ENCODE measurements around the gene WDR93. TPM values are rescaled to one million over a fixed set of nuclear protein-coding genes. Genes with fewer than 3 reads are reported as not detected.

Gene WDR93
- total RNA-seq, 4 donors from 2014 or later: not detected

GRCh38 chr15:89776274-89777072, 85.9 kb downstream of the WDR93 start, which contains the start of gene MESP2:
MESP2 (plus strand) TSS chr15:89776332; CDS start chr15:89776358, 26 bp downstream.
- DNase-seq: peak; percentile 88
- H3K27ac ChIP-seq: peak within 1 kb of the TSS; percentile 53 to 62 (median 59)
- no peaks in the 10 kb centered on the region for H3K27me3 ChIP-seq
- WGBS, 2 donors (ENCODE audit: low coverage in 1 of 2): 39% methylated on average over 37 of the region's 82 CpGs; no CpG with 5 or more reads in 1 of the 2 donors
- intact Hi-C loops (cut with DNase I; ENCODE audit: low total_unique reads) (no loop called here), in situ Hi-C loops (cut with MboI; ENCODE audit: low pct_ligation_motif_present in 1 of 4, low pct_unique_long_range_greater_than_20kb in 1 of 4, low sequenced_read_pairs in 3 of 4) (no loop called here)
- peak within 1 kb of the TSS; percentile 5 to 37 (median 26) for H3K4me3 ChIP-seq
- H3K4me1 ChIP-seq: peaks cover 22 to 35% (median 27%) of the 10 kb centered on the region in 4 donors
- H3K36me3 ChIP-seq: no peaks in the 10 kb centered on the region
- H3K9me3 ChIP-seq: no peaks in the 10 kb centered on the region
- peak; percentile 34 for TF ChIP-seq POLR2A (IDR thresholded peaks at IDR 0.05)
- no peak for TF ChIP-seq EP300 (IDR thresholded peaks at IDR 0.05; ENCODE audit: low read depth)
- TF ChIP-seq POLR2AphosphoS5 (IDR thresholded peaks at IDR 0.05): peak in 1 of 3 donors; percentile 47
- TF ChIP-seq CTCF (IDR thresholded peaks at IDR 0.05): peak; percentile 27 to 58 (median 41)

GRCh38 chr15:89777073-89777751, 86.6 kb downstream of the WDR93 start:
- WGBS, 2 donors (ENCODE audit: low coverage in 1 of 2): 77 to 83% methylated on average over 6 to 25 of the region's 25 CpGs
- DNase-seq: no peak
- in situ Hi-C loops (cut with MboI; ENCODE audit: low pct_ligation_motif_present in 1 of 4, low pct_unique_long_range_greater_than_20kb in 1 of 4, low sequenced_read_pairs in 3 of 4) (no loop called here), intact Hi-C loops (cut with DNase I; ENCODE audit: low total_unique reads) (no loop called here)
- no peaks in the 10 kb centered on the region for H3K36me3 ChIP-seq
- peak overlapping the region in 2 of 4 donors; percentile 53 to 61 for H3K27ac ChIP-seq
- peak overlapping the region in 2 of 4 donors; percentile 37 for H3K4me3 ChIP-seq
- H3K9me3 ChIP-seq: no peaks in the 10 kb centered on the region
- TF ChIP-seq CTCF (IDR thresholded peaks at IDR 0.05): no peak
- no peak for TF ChIP-seq POLR2AphosphoS5 (IDR thresholded peaks at IDR 0.05)
- no peak for TF ChIP-seq EP300 (IDR thresholded peaks at IDR 0.05; ENCODE audit: low read depth)
- no peak for TF ChIP-seq POLR2A (IDR thresholded peaks at IDR 0.05)
- peaks cover 23 to 43% (median 29%) of the 10 kb centered on the region in 4 donors for H3K4me1 ChIP-seq
- no peaks in the 10 kb centered on the region for H3K27me3 ChIP-seq

- DNase-seq: no peak
- no peak overlapping the region for H3K27ac ChIP-seq
- in situ Hi-C loops (cut with MboI; ENCODE audit: low pct_ligation_motif_present in 1 of 4, low pct_unique_long_range_greater_than_20kb in 1 of 4, low sequenced_read_pairs in 3 of 4): no loop called here
- peaks cover 23 to 49% (median 31%) of the 10 kb centered on the region in 4 donors for H3K4me1 ChIP-seq
- H3K9me3 ChIP-seq: no peaks in the 10 kb centered on the region
- no peaks in the 10 kb centered on the region for H3K36me3 ChIP-seq
- H3K4me3 ChIP-seq: no peak overlapping the region
- WGBS, 2 donors (ENCODE audit: low coverage in 1 of 2): 89 to 100% methylated on average over 1 to 10 of the region's 10 CpGs
- no peak for TF ChIP-seq EP300 (IDR thresholded peaks at IDR 0.05; ENCODE audit: low read depth)
- no peak for TF ChIP-seq CTCF (IDR thresholded peaks at IDR 0.05)
- no peak for TF ChIP-seq POLR2AphosphoS5 (IDR thresholded peaks at IDR 0.05)
- no peak for TF ChIP-seq POLR2A (IDR thresholded peaks at IDR 0.05)
- no peaks in the 10 kb centered on the region for H3K27me3 ChIP-seq
- intact Hi-C loops (cut with DNase I; ENCODE audit: low total_unique reads): no loop called here
These were observed 87.3 kb downstream of the WDR93 start for GRCh38 chr15:89777782-89778380.

- no peaks in the 10 kb centered on the region for H3K9me3 ChIP-seq
These were observed 88.2 kb downstream of the WDR93 start for GRCh38 chr15:89778861-89779260.

More at GRCh38 chr15:89778861-89779260, 88.2 kb downstream of the WDR93 start:
- no peak for DNase-seq
- TF ChIP-seq POLR2AphosphoS5 (IDR thresholded peaks at IDR 0.05) (no peak), POLR2A (IDR thresholded peaks at IDR 0.05) (no peak), CTCF (IDR thresholded peaks at IDR 0.05) (no peak), EP300 (IDR thresholded peaks at IDR 0.05; ENCODE audit: low read depth) (no peak)
- intact Hi-C loops (cut with DNase I; ENCODE audit: low total_unique reads): no loop called here
- Histone ChIP-seq H3K27ac (peak overlapping the region; percentile 2 to 87 (median 28)), H3K4me1 (peaks cover 30 to 59% (median 40%) of the 10 kb centered on the region in 4 donors), H3K36me3 (no peaks in the 10 kb centered on the region), H3K27me3 (no peaks in the 10 kb centered on the region), H3K4me3 (no peak overlapping the region)
- in situ Hi-C loops (cut with MboI; ENCODE audit: low pct_ligation_motif_present in 1 of 4, low pct_unique_long_range_greater_than_20kb in 1 of 4, low sequenced_read_pairs in 3 of 4): no loop called here
- WGBS, 2 donors (ENCODE audit: low coverage in 1 of 2): 56% methylated on average over 4 of the region's 4 CpGs; no CpG with 5 or more reads in 1 of the 2 donors
